HFF-Myc (cell line): ENCODE data around the gene ZKSCAN4.

ENCODE experiments used
- DNase-seq: peaks from one replicate; pipeline ENCODE4 v3.0.0-alpha.2; 2011; ENCODE audit warnings: low read depth; ENCODE audit errors: extremely low read depth
- H3K4me3 ChIP-seq: replicated peaks from 2 replicates; pipeline ENCODE4 v1.5.1; 2011; ENCODE audit warnings: low read depth, mild to moderate bottlenecking, control low read depth, low read length
- CTCF ChIP-seq: IDR thresholded peaks from 2 replicates; pipeline ENCODE4 v1.5.1; 2012; ENCODE audit warnings: mild to moderate bottlenecking, low read depth, low read length, control low read depth; ENCODE audit errors: missing control alignments

Gene ZKSCAN4

GRCh38 chr6:28248916-28249315 is 3.2 kb downstream of the ZKSCAN4 start:
- DNase-seq: no peak
- H3K4me3 ChIP-seq: no peak overlapping the region
- TF ChIP-seq CTCF: no peak

GRCh38 chr6:28245206-28245941 is 6.7 kb downstream of the ZKSCAN4 start:
- no peak overlapping the region for H3K4me3 ChIP-seq
- TF ChIP-seq CTCF: no peak
- DNase-seq: no peak

- no peak overlapping the region for H3K4me3 ChIP-seq
- no peak for DNase-seq
- TF ChIP-seq CTCF: no peak
Measured at GRCh38 chr6:28243946-28244345, 8.1 kb downstream of the ZKSCAN4 start.

- DNase-seq: no peak
- H3K4me3 ChIP-seq: no peak overlapping the region
- TF ChIP-seq CTCF: no peak
Measured at GRCh38 chr6:28240471-28240870, 11.6 kb downstream of the ZKSCAN4 start.

GRCh38 chr6:28239636-28240035 is 12.4 kb downstream of the ZKSCAN4 start:
- DNase-seq: no peak
- no peak for TF ChIP-seq CTCF
- no peak overlapping the region for H3K4me3 ChIP-seq

- H3K4me3 ChIP-seq: no peak overlapping the region
- DNase-seq: no peak
- no peak for TF ChIP-seq CTCF
Measured at GRCh38 chr6:28235912-28236452, 16.1 kb downstream of the ZKSCAN4 start.
